ENCODE results near the gene C1orf198. TPM values are rescaled to one million over a fixed set of nuclear protein-coding genes. Genes with fewer than 3 reads are reported as not detected.

C1orf198 gene, protein sequence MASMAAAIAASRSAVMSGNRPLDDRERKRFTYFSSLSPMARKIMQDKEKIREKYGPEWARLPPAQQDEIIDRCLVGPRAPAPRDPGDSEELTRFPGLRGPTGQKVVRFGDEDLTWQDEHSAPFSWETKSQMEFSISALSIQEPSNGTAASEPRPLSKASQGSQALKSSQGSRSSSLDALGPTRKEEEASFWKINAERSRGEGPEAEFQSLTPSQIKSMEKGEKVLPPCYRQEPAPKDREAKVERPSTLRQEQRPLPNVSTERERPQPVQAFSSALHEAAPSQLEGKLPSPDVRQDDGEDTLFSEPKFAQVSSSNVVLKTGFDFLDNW
- 14.2 to 19.8 TPM (median 18.0 TPM) in 5 replicates for total RNA-seq (2022; extraction: Qiagen RNA extraction; ENCODE audit: low read depth)

DNA sequence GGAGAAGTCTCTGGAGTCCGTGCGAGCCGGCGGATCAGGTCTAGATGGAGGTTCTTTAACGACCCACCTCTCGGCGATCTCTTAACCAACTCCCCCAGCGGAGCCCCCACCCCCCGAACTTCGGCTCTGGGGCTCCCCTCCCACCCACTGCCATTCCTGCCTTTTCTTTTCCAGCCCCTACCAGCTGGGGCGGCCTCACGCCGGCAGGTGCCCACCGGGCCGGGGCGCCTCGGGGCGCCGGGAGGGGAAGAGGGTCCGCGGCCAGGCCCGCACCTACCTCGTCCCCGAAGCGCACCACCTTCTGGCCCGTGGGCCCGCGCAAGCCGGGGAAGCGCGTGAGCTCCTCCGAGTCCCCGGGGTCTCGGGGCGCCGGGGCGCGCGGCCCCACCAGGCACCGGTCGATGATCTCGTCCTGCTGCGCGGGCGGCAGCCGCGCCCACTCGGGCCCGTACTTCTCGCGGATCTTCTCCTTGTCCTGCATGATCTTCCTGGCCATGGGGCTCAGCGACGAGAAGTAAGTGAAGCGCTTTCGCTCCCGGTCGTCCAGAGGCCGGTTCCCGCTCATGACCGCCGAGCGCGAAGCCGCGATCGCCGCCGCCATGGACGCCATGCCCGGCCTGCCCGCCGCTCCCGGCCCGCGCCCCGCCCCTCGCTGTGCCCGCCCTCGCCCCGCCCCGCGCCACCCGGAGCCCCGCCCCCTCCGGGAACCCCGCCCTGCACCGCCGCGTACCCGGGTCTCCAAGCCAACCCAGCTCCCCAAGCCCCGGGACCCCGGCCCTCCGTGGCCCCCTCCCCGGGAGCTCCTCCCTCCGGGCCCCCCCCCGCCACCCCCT is at the start of gene C1orf198:
Gene C1orf198 (minus strand): TSS at position 619 of the 833 bp plus-strand sequence. CDS start 9 bp downstream, at position 610.

Other genes starting within 250 kb of the C1orf198 start
- 19.1 to 22.9 TPM (median 20.0 TPM) in 5 replicates for gene COG2, start 226.0 kb downstream of the C1orf198 start, total RNA-seq (2022; extraction: Qiagen RNA extraction; ENCODE audit: low read depth)
- gene AGT, start 154.4 kb downstream of the C1orf198 start, total RNA-seq (2022; extraction: Qiagen RNA extraction; ENCODE audit: low read depth), result 0.07 to 0.19 TPM (median 0.12 TPM) in 4 of 5 replicates, not detected in the other
- gene CAPN9, start 121.1 kb downstream of the C1orf198 start, total RNA-seq (2022; extraction: Qiagen RNA extraction; ENCODE audit: low read depth), result not detected in 5 replicates
- gene TTC13, start 110.3 kb upstream of the C1orf198 start, total RNA-seq (2022; extraction: Qiagen RNA extraction; ENCODE audit: low read depth), result 7.2 to 12.4 TPM (median 10.4 TPM) in 5 replicates
- 24.7 to 27.0 TPM (median 26.2 TPM) in 5 replicates for gene ARV1, start 110.6 kb upstream of the C1orf198 start, total RNA-seq (2022; extraction: Qiagen RNA extraction; ENCODE audit: low read depth)
- 11.4 to 20.5 TPM (median 16.3 TPM) in 5 replicates for gene FAM89A, start 171.7 kb upstream of the C1orf198 start, total RNA-seq (2022; extraction: Qiagen RNA extraction; ENCODE audit: low read depth)